HG02973 (cell line): ENCODE measurements around the gene CTTNBP2.
"Not testable (repeated sequence)": the region's sequence is repeated elsewhere in the genome, so short reads cannot be mapped to it uniquely, and the experiment has no call there.

Source experiments
- ATAC-seq: cut with Tn5 transposase; IDR thresholded peaks from one replicate; pipeline ENCODE4 v1.9.1; 2021; ENCODE audit warnings: moderate library complexity; ENCODE audit not compliant: unreplicated experiment

Gene CTTNBP2

GRCh38 chr7:117750612-117751563 is 122.4 kb downstream of the CTTNBP2 start:
- ATAC-seq = no peak

GRCh38 chr7:117741962-117742361 is 131.3 kb downstream of the CTTNBP2 start:
- no peak for ATAC-seq

- no peak for ATAC-seq
These were observed 134.2 kb downstream of the CTTNBP2 start for GRCh38 chr7:117739085-117739484.

GRCh38 chr7:117737926-117738325 is 135.3 kb downstream of the CTTNBP2 start:
- no peak for ATAC-seq

GRCh38 chr7:117731455-117731854 is 141.8 kb downstream of the CTTNBP2 start:
- ATAC-seq = peak; percentile 93

- no peak for ATAC-seq
These were observed 142.9 kb downstream of the CTTNBP2 start for GRCh38 chr7:117730390-117730789.

- peak; percentile 32 for ATAC-seq
These were observed 144.2 kb downstream of the CTTNBP2 start for GRCh38 chr7:117728890-117729624.

GRCh38 chr7:117724898-117725297 is 148.3 kb downstream of the CTTNBP2 start:
- no peak for ATAC-seq

GRCh38 chr7:117719377-117719776 is 153.9 kb downstream of the CTTNBP2 start:
- ATAC-seq = no peak

- ATAC-seq = no peak
These were observed 155.0 kb downstream of the CTTNBP2 start for GRCh38 chr7:117718116-117718835.

GRCh38 chr7:117717357-117717756 is 155.9 kb downstream of the CTTNBP2 start:
- ATAC-seq = no peak

GRCh38 chr7:117716707-117717299 is 156.4 kb downstream of the CTTNBP2 start:
- no peak for ATAC-seq

- peak; percentile 78 for ATAC-seq
These were observed 157.3 kb downstream of the CTTNBP2 start for GRCh38 chr7:117715784-117716445.

GRCh38 chr7:117711556-117711955 is 161.7 kb downstream of the CTTNBP2 start:
- ATAC-seq = no peak

- not testable (repeated sequence) for ATAC-seq
These were observed 165.1 kb downstream of the CTTNBP2 start for GRCh38 chr7:117708173-117708572.

- ATAC-seq = no peak
These were observed 166.2 kb downstream of the CTTNBP2 start for GRCh38 chr7:117707080-117707479.

- ATAC-seq = no peak
These were observed 167.0 kb downstream of the CTTNBP2 start for GRCh38 chr7:117706210-117706609.

- ATAC-seq = no peak
These were observed 167.6 kb downstream of the CTTNBP2 start for GRCh38 chr7:117705630-117706029.

GRCh38 chr7:117704063-117704462 is 169.2 kb downstream of the CTTNBP2 start:
- no peak for ATAC-seq

- no peak for ATAC-seq
These were observed 175.2 kb downstream of the CTTNBP2 start for GRCh38 chr7:117698018-117698417.
